IPS-20b (cell line): ENCODE data around the gene FGFBP1.

Source experiments
- H3K27ac ChIP-seq: one replicate; pipeline ENCODE4 v1.5.1; 2013; ENCODE audit warnings: low read length
- H3K27me3 ChIP-seq: 2 replicates; pipeline ENCODE4 v1.6.1; 2013; ENCODE audit warnings: mild to moderate bottlenecking, low read length, inconsistent platforms; ENCODE audit not compliant: insufficient read depth
- H3K36me3 ChIP-seq: 2 replicates; pipeline ENCODE4 v1.6.1; 2013; ENCODE audit warnings: low read depth, mild to moderate bottlenecking, inconsistent platforms, low read length, moderate library complexity; ENCODE audit not compliant: insufficient read depth
- H3K4me1 ChIP-seq: 2 replicates; pipeline ENCODE4 v1.6.1; 2013; ENCODE audit warnings: mild to moderate bottlenecking, control low read depth, inconsistent platforms, low read length, moderate library complexity; ENCODE audit not compliant: insufficient read depth
- H3K4me3 ChIP-seq: 2 replicates; pipeline ENCODE4 v1.5.1; 2013; ENCODE audit warnings: mild to moderate bottlenecking, low read length, inconsistent platforms
- H3K9ac ChIP-seq: 2 replicates; pipeline ENCODE4 v1.6.1; 2013; ENCODE audit warnings: low read depth, mild to moderate bottlenecking, inconsistent platforms, low read length, moderate library complexity
- H3K9me3 ChIP-seq: 2 replicates; pipeline ENCODE4 v1.6.1; 2013; ENCODE audit warnings: mild to moderate bottlenecking, low read depth, low read length, inconsistent platforms; ENCODE audit not compliant: insufficient read depth

FGFBP1 gene

DNA sequence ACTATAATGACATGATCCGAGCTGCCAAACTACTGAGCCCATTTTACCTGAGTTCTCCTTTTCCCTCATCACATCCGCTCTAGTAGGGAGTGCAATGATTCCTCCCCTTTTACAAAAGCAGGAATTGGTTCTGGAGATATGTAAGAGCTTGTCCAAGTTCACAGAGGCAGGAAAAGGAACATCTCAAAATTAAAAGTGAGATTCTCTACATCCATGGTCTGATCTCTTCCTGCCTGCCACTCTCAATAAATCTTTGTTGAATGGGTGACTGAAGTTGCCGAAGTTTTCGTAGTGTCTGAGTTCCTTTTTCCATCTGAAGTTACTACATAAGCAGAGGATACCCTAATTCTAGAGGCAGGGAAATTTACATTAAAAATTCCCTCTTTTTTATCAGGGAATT, at the start of gene FGFBP1:
FGFBP1 (minus strand) TSS at position 101 of the 400 bp plus-strand sequence. CDS start 2,108 bp downstream, outside the sequence.
- Histone ChIP-seq H3K27me3 (no peaks in the 10 kb centered on the region), H3K4me1 (peaks cover 8% of the 10 kb centered on the region; the same call in 1 of the 2 replicates), H3K9me3 (no peaks in the 10 kb centered on the region), H3K27ac (no peak within 1 kb of the TSS), H3K9ac (no peak within 1 kb of the TSS), H3K36me3 (no peaks in the 10 kb centered on the region), H3K4me3 (no peak within 1 kb of the TSS)

DNA sequence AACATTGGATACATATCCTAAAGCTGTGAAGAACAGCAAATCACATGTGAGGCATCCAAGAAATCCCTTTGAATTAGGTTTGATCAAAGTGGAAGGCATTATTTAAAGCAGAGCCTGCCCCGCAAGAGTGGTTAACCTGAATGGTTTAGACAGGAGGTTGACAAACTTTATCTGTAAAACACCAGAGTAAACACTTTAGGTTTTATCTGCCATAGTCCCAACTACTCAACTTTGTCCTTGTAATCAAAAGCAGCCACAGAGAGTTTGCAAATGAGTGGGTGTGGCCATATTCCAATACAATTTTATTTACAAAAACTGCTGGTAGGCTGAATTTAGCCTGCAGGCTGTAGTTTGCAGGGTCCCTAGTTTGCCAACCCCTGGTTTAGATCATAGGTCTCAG, 49.7 kb upstream of the FGFBP1 start:
- no peak overlapping the region for H3K27ac ChIP-seq
- H3K4me1 ChIP-seq: no peaks in the 10 kb centered on the region
- H3K9me3 ChIP-seq: no peaks in the 10 kb centered on the region
- peaks cover 95% of the 10 kb centered on the region for H3K36me3 ChIP-seq
- no peaks in the 10 kb centered on the region for H3K27me3 ChIP-seq
- H3K4me3 ChIP-seq: no peak overlapping the region
- H3K9ac ChIP-seq: no peak overlapping the region

GRCh38 chr4:15986907-15987306, 48.4 kb upstream of the FGFBP1 start:
- no peaks in the 10 kb centered on the region for H3K27me3 ChIP-seq
- H3K9me3 ChIP-seq: no peaks in the 10 kb centered on the region
- H3K27ac ChIP-seq: no peak overlapping the region
- no peak overlapping the region for H3K4me3 ChIP-seq
- no peak overlapping the region for H3K9ac ChIP-seq
- no peaks in the 10 kb centered on the region for H3K4me1 ChIP-seq
- peaks cover 96% of the 10 kb centered on the region for H3K36me3 ChIP-seq

DNA sequence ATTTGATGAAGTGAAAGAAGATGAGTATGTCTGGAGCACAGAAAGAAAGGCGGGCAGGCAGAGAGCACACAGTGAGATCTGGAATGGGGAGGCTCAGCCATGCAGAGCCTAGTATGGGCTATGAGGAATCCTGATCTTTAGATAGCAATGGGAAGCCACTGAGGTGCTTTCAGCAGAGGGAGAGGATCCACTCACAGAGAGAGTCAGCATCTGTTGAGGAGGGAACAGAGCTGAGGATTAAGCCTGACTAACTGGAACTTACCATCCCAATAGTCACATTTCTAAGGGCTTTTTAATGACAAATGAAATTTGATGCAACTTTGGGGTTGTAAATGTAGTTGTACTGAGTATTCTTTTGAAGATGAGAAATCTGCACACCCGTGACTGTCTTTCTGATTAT, 45.1 kb upstream of the FGFBP1 start:
- Histone ChIP-seq H3K4me1 (no peaks in the 10 kb centered on the region), H3K9ac (no peak overlapping the region), H3K36me3 (peaks cover 88% of the 10 kb centered on the region), H3K4me3 (no peak overlapping the region), H3K9me3 (no peaks in the 10 kb centered on the region), H3K27ac (no peak overlapping the region), H3K27me3 (no peaks in the 10 kb centered on the region)

- Histone ChIP-seq H3K9ac (no peak overlapping the region), H3K27ac (no peak overlapping the region), H3K27me3 (no peaks in the 10 kb centered on the region), H3K36me3 (peaks cover 88% of the 10 kb centered on the region), H3K4me1 (no peaks in the 10 kb centered on the region), H3K4me3 (no peak overlapping the region), H3K9me3 (no peaks in the 10 kb centered on the region)
These were observed 44.4 kb upstream of the FGFBP1 start for GRCh38 chr4:15982842-15983524.

GRCh38 chr4:15976456-15977447, 38.2 kb upstream of the FGFBP1 start:
- no peak overlapping the region for H3K9ac ChIP-seq
- H3K27ac ChIP-seq: no peak overlapping the region
- no peak overlapping the region for H3K4me3 ChIP-seq
- H3K27me3 ChIP-seq: no peaks in the 10 kb centered on the region
- peaks cover 57% of the 10 kb centered on the region for H3K36me3 ChIP-seq
- H3K4me1 ChIP-seq: no peaks in the 10 kb centered on the region
- H3K9me3 ChIP-seq: no peaks in the 10 kb centered on the region

GRCh38 chr4:15971068-15971801, 32.7 kb upstream of the FGFBP1 start:
- no peaks in the 10 kb centered on the region for H3K27me3 ChIP-seq
- H3K36me3 ChIP-seq: peaks cover 47% of the 10 kb centered on the region
- 0 out of 2 replicates have a peak, but pooled peaks cover 6% of the 10 kb centered on the region for H3K9me3 ChIP-seq
- H3K27ac ChIP-seq: no peak overlapping the region
- H3K4me1 ChIP-seq: no peaks in the 10 kb centered on the region
- H3K4me3 ChIP-seq: no peak overlapping the region
- H3K9ac ChIP-seq: no peak overlapping the region

- Histone ChIP-seq H3K9me3 (0 out of 2 replicates have a peak, but pooled peaks cover 7% of the 10 kb centered on the region), H3K27me3 (no peaks in the 10 kb centered on the region), H3K27ac (no peak overlapping the region), H3K4me3 (no peak overlapping the region), H3K36me3 (peaks cover 43% of the 10 kb centered on the region), H3K4me1 (no peaks in the 10 kb centered on the region), H3K9ac (no peak overlapping the region)
These were observed 30.2 kb upstream of the FGFBP1 start for GRCh38 chr4:15968551-15969300.

DNA sequence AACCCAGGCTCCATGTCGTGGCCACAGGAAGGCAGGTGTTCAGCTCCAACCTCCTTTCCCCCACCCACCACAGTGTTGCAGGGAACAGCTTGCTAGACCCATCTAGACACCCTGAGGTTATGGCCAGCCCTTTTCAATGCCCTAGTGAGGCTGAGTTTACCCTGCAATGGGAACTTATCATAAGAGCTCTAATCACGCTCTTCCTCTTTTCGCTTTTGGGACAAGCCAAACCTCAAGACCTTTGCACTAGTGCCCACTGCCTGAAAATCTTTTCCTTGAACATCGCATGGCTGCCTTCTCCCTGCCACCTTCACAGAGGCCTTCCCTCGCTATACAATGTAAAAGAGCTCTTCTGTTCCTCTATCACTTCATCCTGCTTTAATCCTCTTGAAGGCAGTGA, 26.8 kb upstream of the FGFBP1 start:
- H3K36me3 ChIP-seq: peaks cover 21% of the 10 kb centered on the region
- H3K4me3 ChIP-seq: no peak overlapping the region
- 0 out of 2 replicates have a peak, but pooled peaks cover 7% of the 10 kb centered on the region for H3K9me3 ChIP-seq
- peaks cover 4% of the 10 kb centered on the region; the same call in 1 of the 2 replicates for H3K4me1 ChIP-seq
- H3K27me3 ChIP-seq: no peaks in the 10 kb centered on the region
- H3K27ac ChIP-seq: no peak overlapping the region
- H3K9ac ChIP-seq: no peak overlapping the region

- Histone ChIP-seq H3K4me3 (no peak overlapping the region), H3K27me3 (no peaks in the 10 kb centered on the region), H3K9me3 (0 out of 2 replicates have a peak, but pooled peaks cover 7% of the 10 kb centered on the region), H3K9ac (no peak overlapping the region), H3K36me3 (peaks cover 15% of the 10 kb centered on the region), H3K27ac (no peak overlapping the region), H3K4me1 (peaks cover 4% of the 10 kb centered on the region; the same call in 1 of the 2 replicates)
These were observed 25.6 kb upstream of the FGFBP1 start for GRCh38 chr4:15964159-15964558.

- no peak overlapping the region for H3K4me3 ChIP-seq
- peaks cover 9% of the 10 kb centered on the region for H3K36me3 ChIP-seq
- no peaks in the 10 kb centered on the region for H3K27me3 ChIP-seq
- H3K9ac ChIP-seq: no peak overlapping the region
- peaks cover 4% of the 10 kb centered on the region; the same call in 1 of the 2 replicates for H3K4me1 ChIP-seq
- 0 out of 2 replicates have a peak, but pooled peaks cover 7% of the 10 kb centered on the region for H3K9me3 ChIP-seq
- no peak overlapping the region for H3K27ac ChIP-seq
These were observed 25.0 kb upstream of the FGFBP1 start for GRCh38 chr4:15963576-15963975.
